Lower leg skin (tissue), 3 donors: ENCODE data around the gene MED27.

ENCODE experiments used
- CTCF ChIP-seq, 3 donors: fragments of 450-650 bp; IDR thresholded peaks; one replicate each; pipeline ENCODE4 v1.5.1; 2016; ENCODE audit warnings: antibody characterized with exemption in 3 of 3, mild to moderate bottlenecking in 3 of 3, moderate library complexity in 2 of 3
- POLR2A ChIP-seq, 2 donors: fragments of 450-650 bp; IDR thresholded peaks; one replicate each; pipeline ENCODE4 v1.6.1; 2016 to 2017; ENCODE audit warnings: antibody characterized with exemption in 2 of 2, mild to moderate bottlenecking in 1 of 2, moderate library complexity in 1 of 2

GRCh38 chr9:131982671-131983239, 96.9 kb downstream of the MED27 start:
- no peak for TF ChIP-seq CTCF (IDR thresholded peaks at IDR 0.05)
- no peak for TF ChIP-seq POLR2A (IDR thresholded peaks at IDR 0.05)
